ENCODE measurements around the gene ADGB. TPM values are rescaled to one million over a fixed set of nuclear protein-coding genes. Genes with fewer than 3 reads are reported as not detected.

Gene ADGB
- total RNA-seq, 1 donor from 2014 or later, result not detected

GRCh38 chr6:146840641-146841040, 241.9 kb downstream of the ADGB start:
- Mint-ChIP-seq H3K27ac (ENCODE audit: unreplicated experiment) (no peak overlapping the region), H3K4me1 (ENCODE audit: low read depth, unreplicated experiment) (no peaks in the 10 kb centered on the region), H3K4me3 (ENCODE audit: unreplicated experiment) (no peak overlapping the region), H3K27me3 (ENCODE audit: low read depth, unreplicated experiment) (no peaks in the 10 kb centered on the region), H3K36me3 (ENCODE audit: low read depth, unreplicated experiment) (peaks cover 1% of the 10 kb centered on the region), H3K9me3 (ENCODE audit: unreplicated experiment) (no peaks in the 10 kb centered on the region)
- no peak overlapping the region for H3K4me3 ChIP-seq (ENCODE audit: insufficient read depth, low read depth, low read length)
- H3K27me3 ChIP-seq (ENCODE audit: insufficient read depth, low read length), result no peaks in the 10 kb centered on the region
- DNase-seq (ENCODE audit: low read depth) (no peak), FAIRE-seq (no peak)
- H3K79me2 ChIP-seq (ENCODE audit: insufficient read depth, low read length), result no peaks in the 10 kb centered on the region
- H3K9ac ChIP-seq (ENCODE audit: low read length), result no peak overlapping the region
- H2AFZ ChIP-seq (ENCODE audit: low read depth, low read length), result no peak overlapping the region
- no peaks in the 10 kb centered on the region for H3K4me1 ChIP-seq (ENCODE audit: insufficient read depth, low read length)
- no peaks in the 10 kb centered on the region for H4K20me1 ChIP-seq (ENCODE audit: insufficient read depth, low read length)
- H3K9me3 ChIP-seq (ENCODE audit: insufficient read depth, low read depth, low read length), result no peaks in the 10 kb centered on the region
- TF ChIP-seq EZH2 (IDR thresholded peaks at IDR 0.05; ENCODE audit: insufficient read depth, low read length) (no peak), CTCF (IDR thresholded peaks at IDR 0.05; ENCODE audit: insufficient read depth, low read depth, low read length) (no peak)
- H3K27ac ChIP-seq (ENCODE audit: low read depth, low read length), result no peak overlapping the region
- no peaks in the 10 kb centered on the region for H3K36me3 ChIP-seq (ENCODE audit: insufficient read depth, low read length)
- H3K4me2 ChIP-seq (ENCODE audit: low read length), result no peak overlapping the region

GRCh38 chr6:146847426-146847825, 248.7 kb downstream of the ADGB start:
- Histone ChIP-seq H3K79me2 (ENCODE audit: insufficient read depth, low read length) (no peaks in the 10 kb centered on the region), H3K27me3 (ENCODE audit: insufficient read depth, low read length) (no peaks in the 10 kb centered on the region), H3K4me1 (ENCODE audit: insufficient read depth, low read length) (peaks cover 22% of the 10 kb centered on the region), H2AFZ (ENCODE audit: low read depth, low read length) (no peak overlapping the region), H3K4me2 (ENCODE audit: low read length) (no peak overlapping the region), H3K9ac (ENCODE audit: low read length) (no peak overlapping the region), H3K4me3 (ENCODE audit: insufficient read depth, low read depth, low read length) (no peak overlapping the region), H3K36me3 (ENCODE audit: insufficient read depth, low read length) (no peaks in the 10 kb centered on the region), H4K20me1 (ENCODE audit: insufficient read depth, low read length) (no peaks in the 10 kb centered on the region), H3K9me3 (ENCODE audit: insufficient read depth, low read depth, low read length) (peaks cover 4% of the 10 kb centered on the region), H3K27ac (ENCODE audit: low read depth, low read length) (no peak overlapping the region)
- no peak for TF ChIP-seq CTCF (IDR thresholded peaks at IDR 0.05; ENCODE audit: insufficient read depth, low read depth, low read length)
- TF ChIP-seq EZH2 (IDR thresholded peaks at IDR 0.05; ENCODE audit: insufficient read depth, low read length), result no peak
- Mint-ChIP-seq H3K36me3 (ENCODE audit: low read depth, unreplicated experiment) (peaks cover 4% of the 10 kb centered on the region), H3K4me3 (ENCODE audit: unreplicated experiment) (no peak overlapping the region), H3K9me3 (ENCODE audit: unreplicated experiment) (peaks cover 2% of the 10 kb centered on the region), H3K27ac (ENCODE audit: unreplicated experiment) (peak overlapping the region; percentile 7), H3K27me3 (ENCODE audit: low read depth, unreplicated experiment) (no peaks in the 10 kb centered on the region), H3K4me1 (ENCODE audit: low read depth, unreplicated experiment) (peaks cover 47% of the 10 kb centered on the region)
- DNase-seq (ENCODE audit: low read depth), result peak; percentile 68
- no peak for FAIRE-seq

- Histone ChIP-seq H3K9me3 (ENCODE audit: insufficient read depth, low read depth, low read length) (peaks cover 4% of the 10 kb centered on the region), H3K79me2 (ENCODE audit: insufficient read depth, low read length) (no peaks in the 10 kb centered on the region), H3K27ac (ENCODE audit: low read depth, low read length) (no peak overlapping the region), H3K27me3 (ENCODE audit: insufficient read depth, low read length) (no peaks in the 10 kb centered on the region), H3K9ac (ENCODE audit: low read length) (no peak overlapping the region), H3K4me2 (ENCODE audit: low read length) (peak overlapping the region; percentile 41), H3K36me3 (ENCODE audit: insufficient read depth, low read length) (no peaks in the 10 kb centered on the region), H2AFZ (ENCODE audit: low read depth, low read length) (no peak overlapping the region), H4K20me1 (ENCODE audit: insufficient read depth, low read length) (no peaks in the 10 kb centered on the region), H3K4me1 (ENCODE audit: insufficient read depth, low read length) (peaks cover 22% of the 10 kb centered on the region), H3K4me3 (ENCODE audit: insufficient read depth, low read depth, low read length) (no peak overlapping the region)
- Mint-ChIP-seq H3K27me3 (ENCODE audit: low read depth, unreplicated experiment) (peaks cover 1% of the 10 kb centered on the region), H3K4me1 (ENCODE audit: low read depth, unreplicated experiment) (peaks cover 49% of the 10 kb centered on the region), H3K9me3 (ENCODE audit: unreplicated experiment) (peaks cover 6% of the 10 kb centered on the region), H3K4me3 (ENCODE audit: unreplicated experiment) (peak overlapping the region; percentile 61), H3K36me3 (ENCODE audit: low read depth, unreplicated experiment) (peaks cover 6% of the 10 kb centered on the region), H3K27ac (ENCODE audit: unreplicated experiment) (peak overlapping the region; percentile 91)
- TF ChIP-seq EZH2 (IDR thresholded peaks at IDR 0.05; ENCODE audit: insufficient read depth, low read length), result no peak
- TF ChIP-seq CTCF (IDR thresholded peaks at IDR 0.05; ENCODE audit: insufficient read depth, low read depth, low read length), result no peak
- peak; percentile 97 for DNase-seq (ENCODE audit: low read depth)
- no peak for FAIRE-seq
These were observed 251.6 kb downstream of the ADGB start for GRCh38 chr6:146850238-146850896.
